ENCODE data around the gene NRSN2. TPM values are rescaled to one million over a fixed set of nuclear protein-coding genes. Genes with fewer than 3 reads are reported as not detected.

NRSN2 gene
- total and polyA plus RNA-seq, 2 donors (not counting 3 experiments of a cell fraction or from before 2014, with no cell fraction given) = 36.9 to 64.1 TPM

GRCh38 chr20:396619-397431, 49.9 kb downstream of the NRSN2 start:
- ChIA-PET POLR2A (no interaction called here), CTCF (interaction anchor here (1.2 to 2.4 kb wide), 4 partner anchors 10 to 42 kb away, joined by 3 to 10 read pairs (median 3); no protein-coding TSS in a partner anchor)
- FAIRE-seq = no peak
- no peaks in the 10 kb centered on the region for H3K27me3 ChIP-seq (ENCODE audit: control insufficient read depth in 2 of 2, insufficient read depth in 2 of 2, low read length in 2 of 2)
- H3K9ac ChIP-seq (replicated peaks; ENCODE audit: extremely low read depth, insufficient read depth, low read length) = no peak overlapping the region
- TF ChIP-seq, protein P1, sequence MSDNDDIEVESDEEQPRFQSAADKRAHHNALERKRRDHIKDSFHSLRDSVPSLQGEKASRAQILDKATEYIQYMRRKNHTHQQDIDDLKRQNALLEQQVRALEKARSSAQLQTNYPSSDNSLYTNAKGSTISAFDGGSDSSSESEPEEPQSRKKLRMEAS (IDR thresholded peaks at IDR 0.05; ENCODE audit: insufficient read depth, insufficient read length) = no peak
- TF ChIP-seq MYC (IDR thresholded peaks at IDR 0.05; ENCODE audit: low read depth, low read length) = no peak
- TF ChIP-seq JUN (IDR thresholded peaks at IDR 0.05; ENCODE audit: borderline replicate concordance, insufficient read depth, insufficient read length, low read depth) = no peak
- no peak for TF ChIP-seq GATA2 (IDR thresholded peaks at IDR 0.05; ENCODE audit: insufficient read depth, insufficient read length, low read depth, low read length)
- TF ChIP-seq FOS (IDR thresholded peaks at IDR 0.05; ENCODE audit: borderline replicate concordance, insufficient read depth, low read length) = no peak
- TF ChIP-seq POLR2AphosphoS5 (IDR thresholded peaks at IDR 0.05; ENCODE audit: insufficient read depth, low read depth, low read length) = no peak
- TF ChIP-seq EZH2 (IDR thresholded peaks at IDR 0.05; ENCODE audit: borderline replicate concordance, low read depth, low read length, severe bottlenecking) = no peak
- no peak for TF ChIP-seq POLR2A (IDR thresholded peaks at IDR 0.05; ENCODE audit: low read depth, low read length)
- TF ChIP-seq CTCF (IDR thresholded peaks at IDR 0.05; ENCODE audit: extremely low read depth in 1 of 2, insufficient read depth in 1 of 2, low read depth in 1 of 2, low read length in 2 of 2) = no peak
- dilution Hi-C loops (cut with MboI; ENCODE audit: extremely low pct_ligation_motif_present, low sequenced_read_pairs) = no loop called here
- DNase-seq (ENCODE audit: low read depth, low spot score) = no peak
- H3K79me2 ChIP-seq (ENCODE audit: control insufficient read depth, insufficient read depth, low read length) = no peaks in the 10 kb centered on the region
- intact Hi-C loops (cut with micrococcal nuclease) = no loop called here
- H3K4me1 ChIP-seq (ENCODE audit: control insufficient read depth, extremely low read depth, insufficient read depth, low read length) = no peaks in the 10 kb centered on the region
- H3K9me1 ChIP-seq (replicated peaks; ENCODE audit: control insufficient read depth, extremely low read depth, insufficient read depth, low read length) = no peaks in the 10 kb centered on the region
- no peaks in the 10 kb centered on the region for H4K20me1 ChIP-seq (replicated peaks; ENCODE audit: control insufficient read depth, extremely low read depth, insufficient read depth, low read length)
- H3K9me3 ChIP-seq (replicated peaks; ENCODE audit: control insufficient read depth, insufficient read depth, low read length) = no peaks in the 10 kb centered on the region
- TSS peak; percentile 15 for BruUV-seq (replicated peaks)
- H3K36me3 ChIP-seq (ENCODE audit: control insufficient read depth in 2 of 2, extremely low read depth in 1 of 2, insufficient read depth in 2 of 2, low read length in 2 of 2) = peaks cover 8 to 20% of the 10 kb centered on the region in 2 experiments
- H3K27ac ChIP-seq (ENCODE audit: insufficient read depth, low read depth, low read length) = no peak overlapping the region
- no peak overlapping the region for H3K4me3 ChIP-seq (replicated peaks in 1 of 3; ENCODE audit: insufficient read depth in 1 of 3, low read depth in 1 of 3, low read length in 3 of 3)
- no peak overlapping the region for H3K4me2 ChIP-seq (ENCODE audit: insufficient read depth, low read length)
- no peak overlapping the region for H2AFZ ChIP-seq (ENCODE audit: low read depth, low read length)
